Uterus (tissue), 2 donors: ENCODE measurements around the gene SCD5.

Source experiments
- POLR2A ChIP-seq, 2 donors: fragments of 450-650 bp; IDR thresholded peaks; one replicate each; pipeline ENCODE4 v1.6.1; 2016; ENCODE audit warnings: antibody characterized with exemption in 2 of 2, mild to moderate bottlenecking in 1 of 2, moderate library complexity in 1 of 2
- TF ChIP-seq, protein P1 (sequence below), 4 experiments: fragments of 200-600 bp in 2 of 4; fragments of 450-650 bp in 2 of 4; sonication (generic) in 2 of 4; IDR thresholded peaks; one replicate each; pipeline ENCODE4 v1.5.1; 2016 to 2019; ENCODE audit warnings: antibody characterized with exemption in 4 of 4, mild to moderate bottlenecking in 2 of 4, moderate library complexity in 1 of 4

DNA sequence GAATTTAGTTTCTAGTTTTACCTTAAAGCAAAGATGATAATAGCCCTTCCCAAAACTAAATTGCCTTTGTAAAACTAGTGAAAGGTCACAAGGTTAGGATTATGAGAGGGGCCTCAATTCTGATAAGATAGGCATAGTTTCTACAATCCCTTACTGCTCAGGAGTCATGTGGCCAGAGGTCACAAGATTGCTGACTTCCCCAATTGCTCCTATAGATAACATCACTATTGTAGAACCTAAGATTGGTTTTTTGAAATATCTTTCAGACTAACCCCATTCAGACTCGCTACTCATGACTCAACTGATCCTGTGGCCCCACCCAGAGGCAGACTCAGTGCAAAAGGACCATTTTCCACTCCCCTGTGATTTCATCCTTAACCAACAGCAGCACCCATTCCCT, 70.3 kb downstream of the SCD5 start:
- TF ChIP-seq, protein P1, sequence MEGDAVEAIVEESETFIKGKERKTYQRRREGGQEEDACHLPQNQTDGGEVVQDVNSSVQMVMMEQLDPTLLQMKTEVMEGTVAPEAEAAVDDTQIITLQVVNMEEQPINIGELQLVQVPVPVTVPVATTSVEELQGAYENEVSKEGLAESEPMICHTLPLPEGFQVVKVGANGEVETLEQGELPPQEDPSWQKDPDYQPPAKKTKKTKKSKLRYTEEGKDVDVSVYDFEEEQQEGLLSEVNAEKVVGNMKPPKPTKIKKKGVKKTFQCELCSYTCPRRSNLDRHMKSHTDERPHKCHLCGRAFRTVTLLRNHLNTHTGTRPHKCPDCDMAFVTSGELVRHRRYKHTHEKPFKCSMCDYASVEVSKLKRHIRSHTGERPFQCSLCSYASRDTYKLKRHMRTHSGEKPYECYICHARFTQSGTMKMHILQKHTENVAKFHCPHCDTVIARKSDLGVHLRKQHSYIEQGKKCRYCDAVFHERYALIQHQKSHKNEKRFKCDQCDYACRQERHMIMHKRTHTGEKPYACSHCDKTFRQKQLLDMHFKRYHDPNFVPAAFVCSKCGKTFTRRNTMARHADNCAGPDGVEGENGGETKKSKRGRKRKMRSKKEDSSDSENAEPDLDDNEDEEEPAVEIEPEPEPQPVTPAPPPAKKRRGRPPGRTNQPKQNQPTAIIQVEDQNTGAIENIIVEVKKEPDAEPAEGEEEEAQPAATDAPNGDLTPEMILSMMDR (IDR thresholded peaks at IDR 0.05), result no peak
- TF ChIP-seq POLR2A (IDR thresholded peaks at IDR 0.05), result no peak
